Adrenal gland (tissue), 12 donors: ENCODE data around the gene TEKT5. TPM values are rescaled to one million over a fixed set of nuclear protein-coding genes. Genes with fewer than 3 reads are reported as not detected.

Experiments
- DNase-seq, 7 donors: peaks; one replicate each; pipeline ENCODE4 v3.0.0-alpha.2; 2019 to 2020
- H3K27ac ChIP-seq, 5 donors: fragments of 200-600 bp; sonication (generic) in 4 of 5; 1 replicate in 3 of 5; 2 replicates in 2 of 5; pipeline versions ENCODE4 v1.5.1 to v1.8.0; 2016 to 2020; ENCODE audit warnings: mild to moderate bottlenecking in 1 of 5
- H3K27me3 ChIP-seq: fragments of 200-600 bp; 2 replicates; pipeline ENCODE4 v1.8.0; 2021
- H3K36me3 ChIP-seq, 2 donors: fragments of 200-600 bp; replicated peaks in 1 of 2; 1 replicate in 1 of 2; 2 replicates in 1 of 2; pipeline versions ENCODE4 v1.5.1 to v1.8.0; 2018 to 2022
- H3K4me1 ChIP-seq, 2 donors: fragments of 200-600 bp; replicated peaks in 1 of 2; 1 replicate in 1 of 2; 2 replicates in 1 of 2; pipeline versions ENCODE4 v1.5.1 to v1.8.0; 2018 to 2021
- H3K4me3 ChIP-seq, 4 donors: fragments of 200-600 bp; sonication (generic) in 3 of 4; one replicate each; pipeline ENCODE4 v1.5.1; 2016 to 2018
- H3K9me3 ChIP-seq, 3 donors: fragments of 200-600 bp; sonication (generic) in 1 of 3; replicated peaks in 1 of 3; 1 replicate in 2 of 3; 2 replicates in 1 of 3; pipeline versions ENCODE4 v1.5.1 to v1.8.0; 2016 to 2021
- CTCF ChIP-seq, 6 experiments: fragments of 450-650 bp in 4 of 6; fragments of 200-600 bp in 2 of 6; sonication (generic) in 1 of 6; IDR thresholded peaks; 1 replicate in 5 of 6; 2 replicates in 1 of 6; pipeline versions ENCODE4 v1.5.1 to v1.8.0; 2016 to 2021; ENCODE audit warnings: antibody characterized with exemption in 6 of 6, mild to moderate bottlenecking in 2 of 6, moderate library complexity in 1 of 6
- POLR2A ChIP-seq, 2 donors: fragments of 450-650 bp; IDR thresholded peaks; one replicate each; pipeline ENCODE4 v1.6.1; 2017; ENCODE audit warnings: antibody characterized with exemption in 2 of 2, mild to moderate bottlenecking in 2 of 2, moderate library complexity in 1 of 2
- WGBS, 4 donors: extraction: QIAGEN DNeasy Blood & Tissue Kit in 2 of 4; methylation state at CpG; one replicate each; pipeline versions ENCODE4 v1.1.5 to v1.1.7; 2013 to 2017; 5-methylcytosine and 5-hydroxymethylcytosine counted together
- intact Hi-C, 2 donors: fragments of 100-400 bp; cut with DNase I; formaldehyde crosslinking; loops; one replicate each; pipeline versions ENCODE4 v1.14.1 to v1.15.0; 2022 to 2023
- polyA plus RNA-seq, 3 donors: library from polyadenylated mRNA; stranded (reverse); fragments of 200-250 nt in 2 of 3; fragments of 350-450 nt in 1 of 3; fragmentation: Illumina TruSeq in 1 of 3; extraction: RNeasy Lipid Tissue Mini Kit (QIAGEN cat#74804) in 1 of 3; gene quantifications; one replicate each; pipeline ENCODE4 v1.2.3, GENCODE V29; 2013 to 2014
- total RNA-seq, 9 donors: library from RNA; depleted of rRNA in 4 of 9; stranded (reverse); fragments of >200 nt in 4 of 9; fragments of 120-200 nt in 1 of 9; fragmentation: NEBNext Ultra II Directional in 1 of 9; extraction: Animal tissue kit (Norgen Biotek cat#: 25700) in 1 of 9; gene quantifications; one replicate each; pipeline versions ENCODE4 v1.1.0 to v1.2.4, GENCODE V29; 2013 to 2023
- donor health status: healthy with polysubstance abuse.
- donor health status: Bipolar disorder and iron deficiency.
- donor health status: DM: yes; HTN: yes; CAD: no.
- donor health status: DM: no; HTN: no; CAD: no.
- donor health status: DM: no; HTN: no; CAD: no.
- donor health status: DM: yes; HTN: yes; CAD: no.

TEKT5 gene
- total and polyA plus RNA-seq, 12 donors, result 0.34 to 0.88 (median 0.43) TPM; not detected in 8

GRCh38 chr16:10660950-10661635 is 33.6 kb downstream of the TEKT5 start:
- TF ChIP-seq POLR2A (IDR thresholded peaks at IDR 0.05), result no peak
- TF ChIP-seq CTCF (IDR thresholded peaks at IDR 0.05), result no peak
- H3K4me3 ChIP-seq, result no peak overlapping the region
- no peaks in the 10 kb centered on the region for H3K4me1 ChIP-seq
- no peaks in the 10 kb centered on the region for H3K9me3 ChIP-seq
- intact Hi-C loops, result no loop called here
- no peaks in the 10 kb centered on the region for H3K36me3 ChIP-seq
- 63 to 77% (median 71%) methylated on average over 8 of the region's 8 CpGs for WGBS, 4 donors
- H3K27me3 ChIP-seq, result peaks cover 3% of the 10 kb centered on the region
- H3K27ac ChIP-seq, result no peak overlapping the region
- DNase-seq, result no peak

- TF ChIP-seq CTCF (IDR thresholded peaks at IDR 0.05) (no peak), POLR2A (IDR thresholded peaks at IDR 0.05) (no peak)
- Histone ChIP-seq H3K27me3 (peaks cover 3% of the 10 kb centered on the region), H3K36me3 (no peaks in the 10 kb centered on the region), H3K27ac (no peak overlapping the region), H3K4me1 (no peaks in the 10 kb centered on the region), H3K4me3 (no peak overlapping the region), H3K9me3 (no peaks in the 10 kb centered on the region)
- intact Hi-C loops, result no loop called here
- DNase-seq, result no peak
- WGBS, 4 donors, result 87 to 93% (median 89%) methylated on average over 6 of the region's 6 CpGs
Observed at GRCh38 chr16:10658943-10659342, 35.8 kb downstream of the TEKT5 start.

GRCh38 chr16:10657925-10658324 is 36.8 kb downstream of the TEKT5 start:
- intact Hi-C loops, result no loop called here
- TF ChIP-seq CTCF (IDR thresholded peaks at IDR 0.05), result no peak
- no peak for TF ChIP-seq POLR2A (IDR thresholded peaks at IDR 0.05)

GRCh38 chr16:10656618-10657017 is 38.1 kb downstream of the TEKT5 start:
- Histone ChIP-seq H3K27me3 (peaks cover 2% of the 10 kb centered on the region), H3K36me3 (no peaks in the 10 kb centered on the region), H3K4me3 (no peak overlapping the region), H3K4me1 (no peaks in the 10 kb centered on the region), H3K9me3 (no peaks in the 10 kb centered on the region), H3K27ac (no peak overlapping the region)
- intact Hi-C loops, result no loop called here
- no peak for DNase-seq
- TF ChIP-seq CTCF (IDR thresholded peaks at IDR 0.05), result no peak
- TF ChIP-seq POLR2A (IDR thresholded peaks at IDR 0.05), result no peak

More at GRCh38 chr16:10657925-10658324, 36.8 kb downstream of the TEKT5 start:
- 82 to 94% (median 85%) methylated on average over 4 of the region's 4 CpGs for whole genome bisulfite sequencing, 4 donors
- Histone ChIP-seq H3K9me3 (no peaks in the 10 kb centered on the region), H3K4me3 (no peak overlapping the region), H3K36me3 (no peaks in the 10 kb centered on the region), H3K4me1 (no peaks in the 10 kb centered on the region), H3K27ac (no peak overlapping the region), H3K27me3 (peaks cover 3% of the 10 kb centered on the region)
- no peak for DNase-seq
